Measurements from ENCODE around the gene NDUFB10.
A peak's percentile ranks its signal among the peaks of the same experiment; 100 is the strongest.
"Not testable (repeated sequence)": the region's sequence is repeated elsewhere in the genome, so short reads cannot be mapped to it uniquely, and the experiment has no call there.

The NDUFB10 gene

DNA sequence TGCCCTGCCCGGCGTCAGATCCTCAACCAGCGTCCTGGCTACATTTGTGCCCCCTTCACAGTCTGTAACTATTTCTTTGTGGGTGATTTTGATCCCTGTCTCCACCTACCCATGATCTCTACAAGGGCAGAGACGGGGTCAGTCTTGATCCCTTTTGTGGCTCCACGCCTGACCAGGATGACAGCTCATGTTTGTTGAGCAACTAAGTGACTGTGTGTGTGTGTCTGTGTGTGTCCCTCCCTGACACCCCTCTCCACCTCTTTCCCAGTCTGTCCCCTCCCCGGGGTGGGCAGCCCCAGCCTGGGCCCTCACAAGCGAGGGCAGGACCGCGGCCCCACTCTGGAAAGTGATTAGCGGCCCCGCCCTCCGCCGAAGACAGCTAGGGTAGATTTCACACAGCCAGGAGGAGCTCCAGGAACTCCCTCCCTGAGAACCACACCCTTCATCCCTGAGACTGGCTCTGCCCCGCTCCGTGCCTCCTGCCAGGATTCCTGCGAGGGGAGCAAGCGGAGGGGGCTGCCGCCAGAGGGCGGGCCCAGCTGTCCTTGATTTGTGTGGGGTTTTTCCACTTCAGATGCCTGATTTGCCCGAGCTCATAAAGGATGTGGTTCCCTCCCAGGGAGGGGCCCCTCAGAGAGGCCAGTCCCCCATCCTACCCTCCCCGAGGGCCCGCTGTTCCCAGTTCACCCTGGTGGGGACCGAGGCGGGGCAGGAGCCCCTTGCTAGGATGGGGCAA, 35.9 kb upstream of the NDUFB10 start:
- peak; percentile 54 for DNase-seq (ENCODE audit: low spot score)

GRCh38 chr16:1924095-1924494, 35.2 kb upstream of the NDUFB10 start:
- DNase-seq (ENCODE audit: low spot score) = no peak

GRCh38 chr16:1926271-1926670, 33.1 kb upstream of the NDUFB10 start:
- DNase-seq (ENCODE audit: low spot score) = no peak

GRCh38 chr16:1929105-1929504, 30.2 kb upstream of the NDUFB10 start:
- peak; percentile 78 for DNase-seq (ENCODE audit: low spot score)

DNA sequence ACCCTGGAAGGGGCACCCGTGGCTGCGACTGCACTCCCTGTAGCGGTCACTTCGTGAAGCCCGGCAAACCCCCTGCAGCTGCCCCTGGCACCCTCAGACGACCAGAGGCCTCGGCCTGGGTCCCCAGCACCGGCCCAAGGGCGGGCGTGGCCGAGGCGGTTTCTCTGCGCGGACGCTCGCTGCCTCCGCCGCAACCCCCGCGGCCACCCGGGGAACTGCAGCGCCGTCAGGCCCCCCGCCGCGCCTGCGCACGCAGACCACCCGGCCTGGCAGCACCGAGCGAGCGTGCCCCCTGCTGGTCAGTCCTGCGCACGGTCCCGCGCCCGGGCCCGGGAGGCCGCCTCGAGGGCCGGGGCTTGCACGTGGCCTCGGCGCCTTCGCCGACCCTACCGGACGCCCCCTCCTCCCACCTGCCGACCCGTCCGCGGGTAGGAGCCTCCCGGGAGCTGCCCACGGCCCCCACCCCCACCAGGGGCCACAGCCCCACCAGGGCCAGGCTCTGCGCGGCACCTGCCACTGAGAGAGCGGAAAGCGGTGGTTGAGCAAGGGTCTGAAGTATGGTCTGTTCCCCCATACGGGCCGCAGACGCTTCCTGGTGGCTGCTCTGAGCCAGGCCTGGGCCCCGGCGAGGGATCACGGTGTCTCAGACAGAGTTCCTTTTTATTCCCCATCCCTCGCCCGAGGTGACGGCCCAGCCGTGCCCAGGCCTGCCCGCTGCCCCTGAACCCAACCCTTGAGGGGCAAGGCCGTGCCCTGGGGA, 29.6 kb upstream of the NDUFB10 start:
- peak; percentile 83 for DNase-seq (ENCODE audit: low spot score)

DNA sequence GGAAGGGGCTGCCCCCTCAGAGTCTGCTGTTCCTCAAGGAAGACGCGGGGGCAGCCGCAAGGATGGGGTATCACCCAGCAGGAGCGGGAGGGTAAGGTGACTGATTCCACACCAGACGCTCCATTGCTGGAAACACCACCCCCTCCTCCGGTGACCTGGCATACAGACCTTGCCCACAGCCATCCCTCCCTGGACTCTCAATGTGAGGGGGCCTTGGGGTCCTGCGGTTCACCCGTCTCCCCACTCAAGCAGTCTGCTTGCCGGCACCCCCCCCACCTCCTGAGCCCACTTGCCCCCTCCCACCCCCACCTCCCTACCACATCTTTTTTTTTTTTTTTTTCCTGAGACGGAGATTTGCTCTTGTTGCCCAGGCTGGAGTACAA, 29.0 kb upstream of the NDUFB10 start:
- DNase-seq (ENCODE audit: low spot score) = no peak

- DNase-seq (ENCODE audit: low spot score) = peak; percentile 73
Measured at GRCh38 chr16:1932050-1933028, 27.0 kb upstream of the NDUFB10 start.

GRCh38 chr16:1933097-1933661, 26.2 kb upstream of the NDUFB10 start:
- no peak for DNase-seq (ENCODE audit: low spot score)

GRCh38 chr16:1936945-1937479, 22.3 kb upstream of the NDUFB10 start:
- DNase-seq (ENCODE audit: low spot score) = no peak

GRCh38 chr16:1938316-1938715, 21.0 kb upstream of the NDUFB10 start:
- no peak for DNase-seq (ENCODE audit: low spot score)

DNA sequence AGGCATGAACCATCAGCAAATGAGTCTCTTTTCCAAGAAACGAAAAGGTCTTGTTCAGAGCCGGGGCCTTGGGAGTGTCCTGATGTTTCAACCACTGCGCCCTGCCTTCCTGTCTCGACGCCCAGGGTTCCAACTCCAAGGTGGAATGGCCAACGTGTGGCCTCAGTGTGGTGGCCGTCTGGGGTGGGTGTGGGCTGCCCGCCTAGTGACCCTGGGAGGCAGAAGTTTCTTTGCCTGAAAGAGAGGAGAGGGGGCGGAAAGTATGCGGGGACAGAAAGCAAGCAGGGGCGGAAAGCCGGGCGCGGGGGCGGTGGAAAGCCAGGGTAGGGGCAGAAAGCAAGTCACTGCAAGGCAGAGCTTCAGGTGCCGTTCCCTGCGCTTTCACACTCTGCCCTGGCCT, 20.4 kb upstream of the NDUFB10 start:
- DNase-seq (ENCODE audit: low spot score) = no peak

- DNase-seq (ENCODE audit: low spot score) = not testable (repeated sequence)
Measured at GRCh38 chr16:1939833-1940232, 19.5 kb upstream of the NDUFB10 start.

DNA sequence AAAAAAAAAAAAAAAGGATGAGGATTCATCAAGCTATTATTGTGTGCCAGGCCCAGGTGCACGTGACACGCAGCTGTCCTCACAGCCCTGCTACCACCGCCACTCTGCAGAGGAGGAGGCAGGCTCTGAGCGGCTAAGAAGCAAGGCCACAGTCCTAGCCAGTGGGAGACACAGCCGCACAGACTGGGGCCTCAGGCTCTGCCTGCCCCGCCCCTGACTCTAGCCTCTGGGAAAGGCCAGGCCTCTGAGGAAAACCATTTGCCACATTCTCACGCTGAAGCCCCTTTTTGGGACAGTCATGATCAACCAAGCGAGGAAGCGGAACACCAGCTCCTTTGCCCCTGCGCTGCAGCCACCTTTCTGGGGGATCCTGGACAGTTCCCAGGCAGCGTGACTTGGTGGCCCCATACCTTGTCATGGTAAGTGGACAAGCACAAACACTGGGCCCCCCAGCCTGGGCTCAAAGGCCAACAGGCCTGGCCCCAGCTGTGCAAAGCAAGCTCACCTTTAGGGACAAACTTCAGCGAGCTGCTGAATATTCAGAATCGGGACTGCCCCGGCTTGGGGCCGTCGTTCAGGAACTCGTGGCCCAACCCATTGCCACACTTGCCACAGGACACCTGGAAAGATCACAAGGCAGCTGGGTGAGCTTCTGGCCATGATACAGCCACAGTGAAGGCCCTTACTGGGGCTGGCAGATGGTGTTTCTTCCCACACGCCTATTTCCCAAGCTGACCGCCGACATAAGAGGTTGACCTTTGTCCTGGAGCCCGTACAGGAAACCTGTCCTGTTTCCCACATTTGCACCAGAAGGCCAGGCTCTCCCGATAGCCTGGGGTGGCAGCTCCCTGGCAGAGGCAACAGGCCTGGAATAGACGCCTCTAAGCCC, 18.8 kb upstream of the NDUFB10 start:
- DNase-seq (ENCODE audit: low spot score) = no peak

DNA sequence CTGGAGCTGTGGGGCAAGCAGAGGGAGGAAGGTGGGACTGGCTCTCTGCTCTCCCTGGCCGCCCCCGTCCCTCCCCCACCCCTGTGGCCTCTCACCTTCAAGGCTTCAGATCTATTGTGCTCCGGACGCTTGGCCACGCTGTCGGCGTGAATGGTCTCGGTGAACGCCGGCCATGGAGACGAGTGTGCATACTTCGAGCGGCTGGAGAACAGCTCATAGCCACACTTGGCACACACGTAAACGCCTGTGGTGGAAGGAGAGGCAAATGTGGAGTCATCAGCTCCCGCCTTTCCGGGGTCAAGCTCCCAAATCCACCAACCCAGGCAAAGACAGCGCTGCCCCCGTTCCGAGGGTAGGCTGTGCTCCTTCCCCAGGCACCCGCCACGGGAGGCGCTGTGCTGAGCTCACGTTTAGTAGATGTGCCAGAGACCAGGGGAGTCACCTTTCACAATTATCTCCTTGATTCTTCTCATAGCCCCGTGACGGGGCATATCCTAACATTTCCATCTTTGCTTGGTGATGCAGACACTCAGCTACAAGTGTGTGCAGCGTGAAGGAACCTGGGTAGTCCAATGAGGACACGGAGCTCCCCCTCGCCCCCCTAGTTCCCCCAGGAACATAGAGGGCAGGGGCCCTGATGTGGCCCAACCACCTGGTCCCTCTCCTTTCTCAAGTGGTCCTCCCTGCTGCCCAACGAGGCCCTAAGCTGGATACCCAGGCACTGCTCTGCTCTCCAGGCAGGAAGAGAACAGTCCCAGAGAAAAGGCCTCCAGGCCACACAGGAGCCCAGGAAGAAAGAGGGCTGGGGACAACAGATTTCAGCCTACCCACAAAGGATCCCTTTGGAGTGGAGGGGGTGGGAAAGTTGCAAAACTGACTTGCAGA, 17.9 kb upstream of the NDUFB10 start:
- no peak for DNase-seq (ENCODE audit: low spot score)

DNA sequence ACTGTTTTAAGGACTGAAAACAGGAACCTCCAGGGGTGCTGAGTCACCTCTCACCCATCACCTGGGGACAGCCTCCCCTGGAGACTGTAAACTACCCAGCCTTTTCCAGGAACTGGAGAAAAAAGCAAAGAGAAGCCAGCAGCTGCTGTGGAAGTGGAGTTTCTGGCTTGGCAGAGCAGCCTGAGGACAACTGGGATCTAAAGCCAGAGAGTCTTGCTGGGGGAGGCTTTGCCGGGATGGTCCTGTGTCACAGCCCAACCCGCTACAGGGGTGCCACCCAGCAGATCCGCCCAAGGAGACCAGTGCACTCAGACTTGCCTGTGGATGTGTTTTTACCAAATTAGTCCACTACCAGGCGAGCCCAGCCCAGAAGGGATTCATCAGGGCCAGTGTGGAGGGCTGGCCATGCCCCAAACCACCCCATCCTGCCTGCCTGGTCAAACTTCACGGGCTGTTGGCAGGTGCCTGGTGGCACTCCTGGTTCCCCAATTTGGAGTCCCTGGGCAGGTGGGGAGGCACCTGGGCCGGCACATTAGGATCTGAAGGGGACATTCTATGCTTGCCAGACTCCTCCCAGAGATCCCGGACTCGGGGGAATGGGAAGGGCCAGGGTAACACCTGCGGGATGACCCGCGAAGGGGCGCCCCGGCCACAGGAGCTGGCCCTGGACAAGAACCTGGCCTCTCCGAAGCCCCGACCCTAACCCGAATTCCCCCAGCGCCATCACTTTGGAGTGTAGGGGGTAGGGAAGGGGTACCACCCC, 17.1 kb upstream of the NDUFB10 start:
- DNase-seq (ENCODE audit: low spot score) = no peak

DNA sequence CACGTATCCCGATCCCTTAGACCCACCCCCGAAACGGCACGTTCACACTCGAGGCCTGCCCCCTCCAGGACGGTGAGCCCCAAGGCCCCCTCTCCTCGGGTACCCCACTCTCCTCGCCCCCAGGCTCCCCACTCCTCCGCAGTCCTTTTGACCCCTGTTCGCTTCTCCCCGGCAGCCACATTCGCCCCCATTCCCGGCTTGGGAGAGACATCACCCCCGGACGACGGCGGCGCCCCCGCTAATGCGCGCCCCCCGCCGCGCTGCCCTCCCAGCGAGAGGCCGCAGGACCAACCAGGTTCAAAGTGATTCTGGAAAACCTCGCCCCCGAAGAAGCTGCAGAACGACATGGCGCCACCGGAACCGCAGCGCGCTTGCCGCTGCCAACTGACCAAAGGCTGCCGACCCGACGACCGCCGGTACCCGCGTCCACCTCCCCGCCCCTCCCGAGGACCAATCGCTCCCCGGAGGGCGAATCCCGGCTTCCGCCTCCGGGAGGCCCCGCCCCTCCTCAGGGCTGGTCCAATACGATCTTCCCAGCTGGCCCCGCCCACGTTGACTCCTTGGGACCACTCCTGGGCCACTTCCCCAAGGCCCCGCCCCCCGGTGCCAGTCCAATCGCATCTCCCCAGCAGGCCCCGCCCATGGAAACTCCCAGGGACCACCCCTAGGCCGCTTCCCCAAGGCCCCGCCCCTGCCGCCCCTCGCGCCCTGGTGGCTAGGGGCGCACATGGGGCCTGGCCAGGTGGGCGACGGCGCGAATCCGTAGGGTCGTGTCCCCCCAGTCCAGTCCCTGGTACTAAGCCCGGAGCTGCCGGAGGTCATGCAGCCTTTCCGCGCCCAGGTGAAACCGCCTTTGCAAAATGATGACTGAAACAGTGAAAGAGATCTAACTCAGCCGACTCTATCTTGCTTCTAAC, 16.3 kb upstream of the NDUFB10 start, which contains the start of gene MSRB1:
MSRB1 (minus strand) TSS at position 390 of the 917 bp plus-strand sequence; CDS start at position 347, 43 bp downstream.
- peak; percentile 99 for DNase-seq (ENCODE audit: low spot score)

DNA sequence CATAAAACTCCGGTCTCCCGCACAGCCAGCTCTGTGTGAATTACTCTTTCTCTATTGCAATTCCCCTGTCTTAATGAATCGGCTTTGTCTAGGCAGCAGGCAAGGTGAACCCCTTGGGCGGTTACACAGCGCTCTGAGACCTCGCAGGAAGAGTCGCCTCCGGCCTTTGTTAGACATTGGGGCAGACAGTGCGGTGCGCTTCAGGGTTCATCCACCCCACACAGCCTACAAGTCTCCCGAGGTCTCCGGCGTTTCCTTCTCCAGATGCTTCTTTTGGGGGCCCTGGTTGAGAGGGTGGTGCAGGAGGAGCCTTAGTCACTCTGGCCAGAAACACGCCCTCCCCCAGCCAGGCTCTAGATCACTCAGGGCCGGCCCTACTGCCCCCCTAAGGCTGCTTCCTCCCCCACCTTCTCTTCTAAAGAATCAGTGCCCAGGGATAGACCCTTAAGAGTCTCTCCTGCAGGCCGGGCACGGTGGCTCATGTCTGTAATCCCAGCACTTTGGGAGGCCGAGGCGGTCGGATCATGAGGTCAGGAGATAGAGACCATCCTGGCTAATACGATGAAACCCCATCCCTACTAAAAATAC, 14.6 kb upstream of the NDUFB10 start:
- no peak for DNase-seq (ENCODE audit: low spot score)

Measured in SK-N-DZ (cell line).